HG02938 (cell line): ENCODE measurements around the gene NPPC.

Source experiments
- ATAC-seq: cut with Tn5 transposase; IDR thresholded peaks from one replicate; pipeline ENCODE4 v1.9.1; 2021; ENCODE audit warnings: mild to moderate bottlenecking, moderate library complexity; ENCODE audit not compliant: unreplicated experiment

Gene NPPC

GRCh38 chr2:231935815-231936214 lies 9.6 kb upstream of the NPPC start:
- no peak for ATAC-seq

- ATAC-seq, result no peak
These were observed 9.0 kb upstream of the NPPC start for GRCh38 chr2:231935207-231935524.

GRCh38 chr2:231934441-231935206 lies 8.4 kb upstream of the NPPC start:
- no peak for ATAC-seq

- no peak for ATAC-seq
These were observed 7.8 kb upstream of the NPPC start for GRCh38 chr2:231933916-231934401.

GRCh38 chr2:231932985-231933915 lies 7.1 kb upstream of the NPPC start:
- ATAC-seq, result no peak

DNA sequence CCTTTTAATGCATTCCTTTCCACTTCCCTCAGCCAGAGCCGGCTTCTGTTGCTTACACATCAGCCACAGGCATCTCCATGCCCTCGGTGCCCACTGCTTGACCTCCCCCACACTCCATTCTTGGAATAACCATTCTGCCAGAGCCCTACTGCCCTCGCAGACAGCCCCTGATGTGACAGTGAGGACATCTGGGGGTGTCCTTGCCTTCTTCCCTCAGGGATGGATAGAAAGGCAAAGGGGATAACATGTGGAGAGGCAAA lies 6.4 kb upstream of the NPPC start:
- no peak for ATAC-seq

DNA sequence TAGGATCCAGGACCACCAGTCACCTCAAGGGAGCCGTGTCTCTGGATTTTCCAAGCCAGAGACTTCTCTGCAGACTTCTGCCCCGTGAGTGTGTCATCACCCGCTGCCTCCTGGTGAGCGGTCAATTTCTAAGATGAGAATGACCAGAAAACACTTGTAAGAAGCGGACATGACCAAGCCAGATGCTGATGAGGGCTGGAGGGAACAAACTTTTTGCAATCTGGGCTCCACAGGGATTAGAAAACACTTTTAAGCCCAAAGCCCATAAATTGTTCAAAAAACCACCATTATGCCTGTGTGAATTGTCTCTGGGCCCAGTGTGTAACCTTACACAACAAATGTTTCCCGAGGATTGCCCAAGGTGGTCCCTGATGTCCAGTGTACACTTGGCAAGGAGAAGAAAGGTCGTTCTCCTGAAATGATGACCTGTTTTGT lies 5.3 kb upstream of the NPPC start:
- ATAC-seq, result no peak

- ATAC-seq, result no peak
These were observed 4.5 kb upstream of the NPPC start for GRCh38 chr2:231930593-231931281.

- ATAC-seq, result no peak
These were observed 3.9 kb upstream of the NPPC start for GRCh38 chr2:231929961-231930592.

DNA sequence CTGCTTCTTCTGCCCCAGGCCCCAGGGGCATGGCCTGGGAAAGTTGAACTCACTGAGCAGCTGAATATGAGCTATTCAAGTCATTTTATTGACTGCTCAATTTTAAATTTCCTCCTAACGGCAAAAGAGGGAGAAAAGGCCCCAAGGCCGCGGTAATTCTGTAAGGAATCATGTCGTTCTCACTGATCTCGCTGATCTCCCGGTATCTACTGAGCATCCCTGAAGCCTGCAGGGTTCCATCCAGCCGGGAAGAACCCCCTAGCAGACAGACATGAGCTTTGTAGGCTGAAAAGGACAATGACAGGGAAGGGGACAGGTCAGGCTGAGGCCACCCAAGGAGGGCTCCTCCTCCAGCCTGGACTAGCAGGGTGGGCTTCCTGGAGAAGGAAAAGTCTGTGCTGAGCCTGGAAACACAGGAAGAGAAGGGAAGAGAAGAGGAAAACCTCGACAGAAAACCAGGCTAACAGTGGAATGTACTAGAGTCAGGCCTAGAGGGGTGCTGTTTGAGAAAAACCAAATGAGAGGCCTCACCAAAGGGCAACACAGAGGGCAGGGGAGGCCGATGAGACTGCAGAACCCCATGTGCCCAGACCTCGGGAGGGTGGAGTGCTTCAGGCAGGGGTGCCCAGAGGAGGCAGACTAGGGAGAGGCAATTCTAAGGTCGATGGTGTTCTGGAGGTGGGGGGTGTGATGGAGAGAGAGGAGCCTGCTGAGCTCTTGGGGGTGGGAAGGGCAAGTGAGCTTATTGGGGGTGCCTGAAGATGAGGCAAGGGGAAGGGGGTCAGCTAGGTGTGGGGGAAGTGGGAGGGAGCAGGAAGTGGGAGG lies 2.9 kb upstream of the NPPC start:
- ATAC-seq, result no peak

GRCh38 chr2:231928481-231928880 lies 2.3 kb upstream of the NPPC start:
- ATAC-seq, result no peak

DNA sequence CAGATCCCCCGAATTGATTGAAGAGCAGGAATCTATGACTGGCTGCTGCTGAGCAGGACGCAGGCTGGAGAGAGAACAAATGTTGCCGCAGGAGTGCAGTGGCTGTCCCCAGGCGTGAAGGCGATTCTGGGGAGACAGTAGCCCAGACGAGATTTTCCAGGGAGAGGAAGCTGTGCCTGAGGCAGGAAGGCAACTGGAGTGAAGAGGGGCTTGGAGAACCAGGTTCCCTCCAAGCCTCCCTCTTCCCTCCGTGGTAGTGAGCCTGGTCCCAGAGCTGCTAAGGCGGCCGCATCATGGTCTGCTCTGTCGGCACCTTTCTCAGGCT lies 1.3 kb upstream of the NPPC start:
- ATAC-seq, result no peak

DNA sequence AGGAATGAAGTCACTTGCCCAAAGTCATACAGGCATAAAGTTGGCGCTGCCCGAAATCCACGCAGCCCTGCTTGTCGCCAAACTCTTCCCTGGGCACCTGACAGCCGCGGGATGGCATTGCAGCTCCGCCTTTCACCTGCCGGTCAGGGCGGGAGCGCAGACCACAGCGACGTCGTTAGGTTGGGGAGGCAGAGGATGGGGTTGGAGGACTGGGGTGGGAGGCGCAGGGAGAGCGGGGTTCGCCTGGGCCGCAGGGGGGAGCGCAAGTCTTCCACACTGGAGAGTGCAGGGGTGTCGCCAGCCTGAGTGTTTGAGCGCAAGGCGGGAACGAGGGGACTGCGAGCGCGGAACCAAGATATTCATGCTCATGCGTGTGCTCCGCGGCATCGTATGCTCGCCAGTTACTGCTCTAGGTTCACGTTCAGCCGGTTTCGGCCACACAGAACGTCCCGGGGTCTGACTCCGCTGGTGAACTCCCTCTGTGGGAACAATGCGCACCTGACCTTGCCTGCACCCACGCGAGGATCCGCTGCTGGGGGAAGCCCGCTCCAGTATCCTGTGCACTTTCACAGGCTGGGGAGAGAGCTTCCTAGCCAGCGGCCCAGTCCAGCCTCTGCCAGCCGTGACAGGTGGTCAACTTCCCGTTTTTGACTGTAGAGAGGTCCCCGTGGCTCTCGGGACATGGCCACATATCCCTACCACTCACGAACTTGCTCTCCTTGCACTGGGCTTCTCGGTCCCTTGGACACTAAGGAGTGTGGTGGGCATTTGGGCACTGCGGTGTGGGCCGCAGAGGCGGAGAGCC lies 767 bp upstream of the NPPC start:
- no peak for ATAC-seq

- peak; percentile 44 for ATAC-seq
These were observed 655 bp downstream of the NPPC start for GRCh38 chr2:231925303-231926179.

GRCh38 chr2:231924889-231925275 lies 1.3 kb downstream of the NPPC start:
- ATAC-seq, result no peak

GRCh38 chr2:231923951-231924888 lies 2.0 kb downstream of the NPPC start:
- ATAC-seq, result no peak

DNA sequence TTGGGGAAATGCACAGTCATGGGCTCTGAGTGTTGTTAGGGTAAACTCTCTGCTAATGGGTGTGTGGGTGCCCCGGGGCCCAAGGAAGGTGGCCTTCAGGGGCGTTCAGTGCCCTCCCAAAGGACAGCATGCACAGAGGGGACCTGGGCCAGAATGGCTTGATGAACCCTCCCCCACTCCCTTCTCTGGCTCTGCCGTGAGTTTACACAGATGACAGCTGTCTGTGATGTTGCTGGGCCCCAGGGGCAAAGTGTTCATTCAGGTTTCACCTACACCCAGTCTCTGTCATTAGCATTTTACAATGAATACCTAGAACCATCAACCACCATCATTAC lies 3.2 kb downstream of the NPPC start:
- ATAC-seq, result no peak
